ENCODE results near the gene NLK. TPM values are rescaled to one million over a fixed set of nuclear protein-coding genes. Genes with fewer than 3 reads are reported as not detected.
"Not testable (repeated sequence)": the region's sequence is repeated elsewhere in the genome, so short reads cannot be mapped to it uniquely, and the experiment has no call there.

The NLK gene
- polyA plus RNA-seq, 3 donors = 6.1 to 9.1 (median 7.9) TPM

DNA sequence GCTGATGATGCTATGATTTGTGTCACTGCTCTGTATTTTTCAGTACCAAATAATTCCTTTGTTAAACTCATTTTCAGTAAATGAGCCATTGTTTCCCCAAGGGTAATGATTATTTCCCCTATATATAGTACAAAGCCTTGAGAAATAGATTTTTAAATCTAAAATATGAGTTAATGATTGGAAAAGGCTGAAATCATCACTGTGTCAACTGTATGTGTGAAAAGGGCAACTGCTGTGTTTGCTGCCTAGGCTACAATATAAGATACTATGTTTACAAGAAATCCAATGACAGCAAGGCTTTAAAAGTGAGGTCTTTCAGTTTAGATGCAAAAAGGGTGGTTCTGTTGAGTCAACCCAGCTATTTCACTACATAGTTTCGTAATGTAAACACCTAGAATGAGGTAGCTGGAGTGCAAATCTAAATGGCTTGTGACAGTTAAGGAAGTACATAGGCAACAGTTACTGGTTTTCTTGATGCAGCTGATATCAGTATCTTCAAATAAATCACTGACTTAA, 15.3 kb downstream of the NLK start:
- 60 to 68% (median 62%) methylated on average over 1 of the region's 1 CpG for WGBS, 3 donors
- no peak overlapping the region for H3K27ac ChIP-seq (ENCODE audit: low read depth, low read length)

DNA sequence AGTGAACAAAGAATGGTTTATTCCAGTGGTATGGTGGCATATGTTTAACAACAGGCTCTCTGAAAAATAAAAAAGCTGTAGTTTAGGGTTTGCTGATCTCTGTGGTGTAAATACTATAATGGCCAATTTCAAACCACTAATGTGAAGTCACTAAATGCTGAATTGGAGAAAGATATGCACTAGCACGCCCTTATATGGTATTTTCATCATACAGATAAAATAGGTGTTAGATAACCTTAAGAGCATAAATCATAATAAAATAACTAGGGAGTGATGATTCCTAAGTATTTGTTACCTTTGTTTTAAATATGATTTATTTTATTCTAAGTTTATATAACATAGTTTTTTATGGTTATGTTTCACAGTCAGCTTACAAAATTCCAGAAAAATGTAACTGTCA, 17.2 kb downstream of the NLK start:
- WGBS, 3 donors = 80 to 97% (median 91%) methylated on average over 1 of the region's 1 CpG

DNA sequence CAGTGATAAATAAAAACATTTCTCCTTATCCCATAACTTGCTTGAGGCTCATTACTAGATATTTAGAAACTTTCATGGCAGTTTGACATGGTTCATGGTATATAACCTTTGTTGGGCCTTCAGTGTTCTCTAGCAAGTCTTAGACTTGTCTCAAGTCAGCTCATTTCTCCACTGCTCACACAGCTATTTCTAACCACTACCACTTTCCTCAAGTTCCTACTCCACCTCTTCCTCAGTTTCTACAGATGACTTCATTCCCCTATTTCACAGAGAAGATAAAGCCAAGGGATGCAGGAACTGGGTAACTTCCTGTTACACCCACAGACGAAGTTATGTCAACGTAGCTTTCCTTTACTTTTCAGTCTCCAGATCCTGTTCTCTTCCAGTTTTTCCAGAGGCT, 23.2 kb downstream of the NLK start:
- 31 to 46% (median 31%) methylated on average over 2 of the region's 2 CpGs for WGBS, 3 donors
- H3K27ac ChIP-seq (ENCODE audit: low read depth, low read length) = no peak overlapping the region

More for the DNA sequence above, 17.2 kb downstream of the NLK start:
- no peak overlapping the region for H3K27ac ChIP-seq (ENCODE audit: low read depth, low read length)

DNA sequence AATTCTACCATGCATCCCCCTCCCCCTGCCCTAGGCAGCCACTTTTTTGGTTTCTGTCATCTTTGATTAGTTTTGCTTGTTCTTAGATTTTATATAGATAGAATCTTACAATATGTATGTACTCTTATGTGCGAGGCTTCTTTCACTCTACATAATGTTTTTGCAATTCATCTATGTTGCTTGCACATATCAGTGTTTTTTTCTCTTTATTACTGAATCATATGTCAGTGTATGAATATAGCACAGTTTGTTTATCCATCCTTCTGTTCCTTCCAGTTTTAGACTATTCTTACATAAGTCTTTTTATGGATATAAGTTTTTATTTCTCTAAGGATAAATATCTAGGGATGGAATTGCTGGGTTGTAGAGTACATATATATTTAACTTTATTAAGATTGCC, 26.6 kb downstream of the NLK start:
- H3K27ac ChIP-seq (ENCODE audit: low read depth, low read length) = no peak overlapping the region
- WGBS, 3 donors = 97 to 98% (median 97%) methylated on average over 1 of the region's 1 CpG

DNA sequence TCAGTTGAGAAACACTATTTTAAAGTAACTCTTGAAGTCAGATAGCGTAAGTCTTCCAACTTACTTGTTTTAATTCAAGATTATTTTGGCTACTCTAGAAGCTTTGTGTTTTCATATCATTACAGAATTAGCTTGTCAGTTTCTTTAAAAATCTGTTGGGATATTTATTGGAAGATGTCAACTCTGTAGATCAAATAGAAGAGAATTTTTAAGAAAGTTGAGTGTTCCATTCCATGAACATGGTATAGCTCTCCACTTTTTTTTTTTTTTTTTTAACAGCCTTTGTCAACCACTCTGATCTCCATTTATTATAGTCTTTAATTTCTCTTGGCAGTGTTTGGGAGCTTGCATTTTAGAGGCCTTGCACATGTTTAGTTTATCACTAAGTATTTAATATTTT, 28.7 kb downstream of the NLK start:
- H3K27ac ChIP-seq (ENCODE audit: low read depth, low read length) = no peak overlapping the region
- 97 to 100% (median 98%) methylated on average over 1 of the region's 1 CpG for WGBS, 3 donors

DNA sequence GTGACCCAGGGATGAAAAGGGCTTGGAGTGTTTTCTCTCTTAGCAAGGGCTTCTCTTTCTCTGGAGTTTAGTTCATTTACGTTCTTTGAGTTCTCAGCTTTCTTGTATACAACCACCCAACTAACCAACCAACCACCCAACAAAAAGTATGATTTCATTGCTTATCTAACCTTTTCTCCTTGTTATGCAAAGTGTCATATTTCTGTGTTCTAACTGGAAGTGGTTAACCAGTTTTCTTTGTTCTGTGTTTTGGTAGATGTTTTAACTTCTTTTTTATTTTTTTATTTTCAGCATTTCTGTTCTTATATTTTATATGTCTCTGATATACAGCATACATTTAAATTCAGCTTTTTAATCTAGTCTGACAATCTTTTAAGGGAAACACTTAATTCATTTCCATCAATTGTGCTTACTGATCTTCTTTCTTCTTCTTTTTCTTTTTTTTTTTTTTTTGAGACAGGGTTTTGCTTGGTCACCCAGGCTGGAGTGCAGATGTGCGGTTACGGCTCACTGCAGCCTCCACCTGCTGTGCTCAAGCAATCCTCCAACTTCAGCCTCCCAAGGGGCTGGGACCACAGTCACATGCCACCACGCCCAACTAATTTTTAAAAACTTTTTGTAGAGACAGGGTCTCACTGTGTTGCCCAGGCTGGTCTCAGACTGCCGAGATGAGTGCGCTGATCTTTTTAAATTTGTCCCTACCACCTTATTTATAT, 29.6 kb downstream of the NLK start:
- 96% methylated on average over 6 of the region's 6 CpGs for WGBS, 3 donors
- H3K27ac ChIP-seq (ENCODE audit: low read depth, low read length) = no peak overlapping the region

DNA sequence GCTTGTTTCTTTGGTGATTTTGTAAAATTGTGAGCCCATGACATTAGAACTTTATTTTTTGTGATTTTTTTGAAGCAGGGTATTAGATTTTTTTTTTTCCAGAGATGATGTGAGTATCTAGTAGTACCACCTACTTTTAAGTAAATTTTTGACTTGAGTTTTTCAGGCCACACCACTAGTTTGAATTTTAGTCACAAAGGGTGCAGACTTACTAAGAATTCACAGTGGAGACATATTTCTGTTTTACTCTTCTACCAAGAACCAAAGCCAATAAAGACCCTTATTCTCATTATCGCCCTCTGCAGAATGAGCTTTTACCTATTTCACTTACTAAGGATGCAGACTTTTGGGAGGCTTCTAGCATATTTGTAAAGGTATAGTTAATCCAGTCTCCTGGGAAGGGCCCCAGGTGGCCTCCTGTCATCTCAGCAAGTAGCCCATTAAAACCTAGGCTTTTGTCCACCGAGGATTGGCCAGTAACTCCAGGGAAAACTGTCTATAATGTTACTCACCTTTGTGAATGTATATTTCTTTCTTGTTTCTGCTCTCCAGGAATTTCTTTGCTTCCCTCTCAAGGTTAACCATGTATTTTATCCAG, 30.6 kb downstream of the NLK start:
- no peak overlapping the region for H3K27ac ChIP-seq (ENCODE audit: low read depth, low read length)
- 77 to 95% (median 88%) methylated on average over 2 of the region's 2 CpGs for WGBS, 3 donors

DNA sequence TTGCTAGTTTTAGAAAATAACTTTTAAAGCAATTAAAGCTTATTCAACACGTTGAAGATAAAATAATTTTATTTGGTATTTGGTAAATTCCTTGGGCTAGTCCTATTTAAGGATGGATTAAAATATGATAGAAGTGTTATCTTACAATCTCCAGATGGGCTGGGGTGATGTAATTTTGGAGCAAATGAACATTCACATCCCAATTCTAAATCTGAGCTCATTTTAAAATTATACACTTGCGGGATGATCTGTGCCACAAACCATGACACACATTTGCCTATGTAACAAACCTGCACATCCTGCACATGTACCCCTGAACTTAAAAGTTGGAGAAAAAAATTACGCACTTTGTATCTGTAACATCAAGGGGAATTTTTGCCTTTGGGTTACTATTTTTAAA, 31.5 kb downstream of the NLK start:
- H3K27ac ChIP-seq (ENCODE audit: low read depth, low read length) = no peak overlapping the region
- WGBS, 3 donors = 82 to 89% (median 84%) methylated on average over 3 of the region's 3 CpGs

DNA sequence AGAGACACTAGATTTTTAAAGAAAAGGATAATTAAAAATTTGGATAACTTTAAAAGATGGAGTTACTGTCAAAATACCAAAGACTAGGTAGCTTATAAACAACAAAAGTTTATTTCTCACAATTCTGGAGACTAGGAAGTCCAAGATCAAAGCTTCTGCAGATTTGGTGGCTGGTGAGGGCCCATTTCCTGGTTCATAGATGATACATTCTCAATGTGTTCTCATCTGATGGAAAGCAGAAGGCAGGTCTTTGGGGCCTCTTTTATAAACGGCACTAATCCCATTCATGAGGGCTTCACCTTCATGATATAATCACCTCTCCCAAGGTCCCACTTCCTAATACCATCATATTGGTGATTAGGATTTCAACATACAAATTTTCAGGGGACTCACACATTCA, 33.7 kb downstream of the NLK start:
- WGBS, 3 donors = 75 to 86% (median 83%) methylated on average over 1 of the region's 1 CpG

DNA sequence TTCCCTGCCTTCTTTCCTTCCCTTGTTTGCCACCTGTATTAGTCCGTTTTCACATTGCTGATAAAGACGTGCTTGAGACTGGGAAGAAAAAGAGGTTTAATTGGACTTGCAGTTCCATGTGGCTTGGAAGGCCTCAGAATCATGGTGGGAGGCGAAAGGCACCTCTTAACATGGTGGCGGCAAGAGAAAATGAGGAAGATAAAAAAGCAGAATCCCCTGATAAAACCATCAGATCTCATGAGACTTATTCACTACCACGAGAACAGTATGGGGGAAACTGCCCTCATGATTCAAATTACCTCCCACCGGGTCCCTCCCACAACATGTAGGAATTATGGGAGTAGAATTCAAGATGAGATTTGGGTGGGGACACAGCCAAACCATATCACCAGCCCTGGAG, 34.7 kb downstream of the NLK start:
- not testable (repeated sequence) for H3K27ac ChIP-seq (ENCODE audit: low read depth, low read length)
- whole genome bisulfite sequencing, 3 donors = 89 to 92% (median 90%) methylated on average over 6 of the region's 6 CpGs

More for the DNA sequence above, 33.7 kb downstream of the NLK start:
- no peak overlapping the region for H3K27ac ChIP-seq (ENCODE audit: low read depth, low read length)

DNA sequence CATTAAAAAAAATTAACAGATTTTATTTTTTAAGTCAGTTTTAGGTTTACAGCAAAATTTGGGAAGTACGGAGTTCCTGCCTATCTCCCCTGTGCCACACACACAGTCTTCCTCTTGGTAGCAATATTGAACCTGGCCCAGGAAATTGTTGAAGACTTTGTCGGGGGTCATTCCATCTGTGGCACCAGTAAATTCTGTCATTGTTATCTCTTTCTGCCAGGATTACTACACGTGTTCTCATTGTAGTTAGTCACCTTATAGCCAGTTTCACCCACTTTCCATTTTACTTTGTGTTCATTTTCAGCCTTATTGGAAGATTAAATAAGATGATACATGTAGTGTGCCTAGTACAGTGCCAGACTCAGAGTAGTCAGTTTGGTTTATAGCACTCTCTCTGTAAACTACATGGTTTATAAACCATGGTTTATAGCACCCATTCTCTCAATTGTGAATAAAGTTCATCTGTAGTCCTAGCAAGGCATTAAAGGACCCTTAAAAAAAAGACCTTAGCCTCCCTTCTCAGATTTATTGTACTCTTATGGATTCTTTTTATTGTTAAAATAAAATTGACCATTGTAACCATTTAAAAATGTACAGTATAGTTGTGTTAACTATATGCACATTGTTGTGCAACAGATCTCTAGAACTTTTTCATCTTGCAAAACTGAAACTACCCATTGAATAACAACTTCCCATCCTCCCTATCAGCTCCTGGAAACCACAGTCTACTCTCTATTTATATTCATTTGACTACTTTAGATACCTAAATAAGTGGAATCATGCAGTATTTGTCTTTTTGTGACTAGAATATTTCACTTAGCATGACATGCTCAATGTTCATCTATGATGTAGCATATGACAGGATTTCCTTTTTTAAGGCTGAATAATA, 36.1 kb downstream of the NLK start:
- no peak overlapping the region for H3K27ac ChIP-seq (ENCODE audit: low read depth, low read length)
- WGBS, 3 donors = 53 to 71% (median 55%) methylated on average over 3 of the region's 3 CpGs

DNA sequence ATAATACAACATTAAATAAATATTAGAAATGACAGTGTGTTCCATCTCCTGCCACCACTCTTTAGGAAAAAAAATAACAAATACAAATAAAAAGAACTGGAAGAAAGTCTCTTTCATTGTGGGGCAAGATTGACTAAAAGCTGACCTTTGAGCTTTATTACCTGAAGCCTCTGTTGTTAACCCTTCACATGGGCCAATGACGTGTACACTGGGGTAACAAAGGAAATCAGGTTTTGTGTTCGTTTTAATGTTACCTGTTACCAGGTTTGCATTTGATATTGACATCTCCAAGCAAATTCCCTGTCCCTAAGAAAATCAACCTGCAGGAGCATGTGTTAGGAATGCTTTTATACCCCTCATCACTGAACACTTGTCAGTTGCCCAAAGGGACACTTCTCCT, 39.0 kb downstream of the NLK start:
- 40 to 95% (median 90%) methylated on average over 2 of the region's 2 CpGs for WGBS, 3 donors
- H3K27ac ChIP-seq (ENCODE audit: low read depth, low read length) = no peak overlapping the region

DNA sequence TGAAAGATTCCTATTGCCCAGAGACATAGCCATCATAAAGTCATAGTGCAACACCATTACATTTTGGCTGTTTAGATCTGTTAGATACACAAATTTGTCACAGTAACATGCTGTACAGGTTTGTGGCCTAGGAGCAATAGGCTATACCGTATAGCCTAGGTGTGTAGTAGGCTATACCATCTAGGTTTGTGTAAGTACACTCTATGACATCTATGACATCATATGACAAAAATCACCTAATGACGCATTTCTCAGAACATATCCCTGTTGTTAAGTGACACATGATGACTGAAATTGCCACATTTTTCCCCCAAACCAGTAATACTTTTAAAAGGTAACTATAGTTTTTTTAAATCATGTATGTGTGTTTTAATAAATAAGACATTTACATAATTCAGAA, 43.3 kb downstream of the NLK start:
- H3K27ac ChIP-seq (ENCODE audit: low read depth, low read length) = no peak overlapping the region
- 94 to 96% (median 96%) methylated on average over 2 of the region's 2 CpGs for WGBS, 3 donors

DNA sequence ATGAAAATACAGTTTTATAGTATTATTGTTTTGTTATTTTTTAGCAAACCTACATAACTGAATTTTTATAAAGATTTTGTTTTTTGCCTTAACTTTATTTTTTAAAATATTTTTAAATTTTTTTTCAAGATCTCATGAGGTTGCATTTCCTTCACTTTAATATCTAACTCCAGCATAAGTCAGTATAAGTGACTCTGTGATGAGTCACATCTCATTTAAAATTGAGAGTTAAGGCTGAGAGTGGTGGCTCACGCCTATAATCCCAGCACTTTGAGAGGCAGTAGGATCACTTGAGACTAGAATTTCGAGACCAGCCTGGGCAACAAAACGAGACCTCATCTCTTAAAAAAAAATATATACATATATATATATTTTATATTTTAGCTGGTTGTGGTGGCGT, 44.0 kb downstream of the NLK start:
- H3K27ac ChIP-seq (ENCODE audit: low read depth, low read length) = no peak overlapping the region
- WGBS, 3 donors = 97 to 98% (median 97%) methylated on average over 4 of the region's 4 CpGs

DNA sequence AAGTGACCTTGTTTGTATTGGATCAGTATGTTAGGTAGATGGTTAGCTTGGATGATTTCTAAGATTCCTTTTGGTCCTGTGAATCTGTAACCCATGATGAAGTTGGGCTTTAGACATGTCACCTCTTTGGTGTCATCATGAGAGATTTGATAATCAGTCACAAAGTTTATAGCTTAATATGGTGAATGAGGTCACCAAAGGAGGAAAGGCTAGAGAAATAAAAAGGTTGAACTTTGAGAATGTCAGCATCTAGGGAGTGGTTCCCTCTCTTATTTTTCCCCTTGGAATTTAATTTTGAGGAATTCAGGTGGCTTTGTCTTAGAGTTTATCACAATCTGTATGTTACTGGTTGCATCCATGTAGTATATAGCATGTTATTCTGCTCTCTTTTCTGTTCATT, 45.3 kb downstream of the NLK start:
- H3K27ac ChIP-seq (ENCODE audit: low read depth, low read length) = no peak overlapping the region

DNA sequence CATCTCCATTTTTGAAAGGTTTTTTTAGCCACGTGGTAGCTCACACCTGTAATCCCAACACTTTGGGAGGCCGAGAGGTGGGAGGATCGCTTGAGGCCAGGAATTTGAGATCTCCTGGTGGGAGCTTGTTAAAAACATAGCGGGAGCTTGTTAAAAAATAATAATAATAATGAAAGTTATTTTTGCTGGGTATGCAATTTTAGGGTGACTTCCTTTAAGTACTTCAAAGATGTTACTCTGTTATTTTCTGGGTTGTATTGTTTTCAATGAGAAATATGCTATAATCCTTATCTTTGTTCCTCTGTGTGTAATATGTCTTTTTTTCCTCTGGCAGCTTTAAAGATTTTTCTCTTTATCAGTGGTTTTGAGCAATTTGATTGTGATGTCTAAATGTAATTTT, 48.1 kb downstream of the NLK start:
- H3K27ac ChIP-seq (ENCODE audit: low read depth, low read length) = no peak overlapping the region
- WGBS, 3 donors = 95 to 97% (median 95%) methylated on average over 4 of the region's 4 CpGs

DNA sequence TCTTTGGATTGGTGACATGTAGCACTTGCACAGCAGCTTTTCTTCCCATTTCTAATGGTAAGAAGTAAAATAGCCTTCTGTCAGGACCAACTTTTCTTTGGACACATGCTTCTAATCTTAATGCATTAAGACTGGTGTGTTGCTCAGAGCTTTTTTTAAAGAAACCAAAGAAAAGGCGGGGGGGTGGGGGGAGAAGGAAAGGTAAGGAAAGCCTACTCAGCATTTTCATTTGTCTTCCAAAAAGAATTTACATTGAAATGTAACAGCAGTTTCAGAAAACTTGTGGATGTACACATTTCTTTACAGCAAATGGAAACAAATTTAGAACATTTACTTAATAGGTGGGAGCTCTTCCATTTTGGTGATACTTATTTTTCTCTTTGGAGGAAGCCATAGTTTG, 49.6 kb downstream of the NLK start:
- 73 to 85% (median 84%) methylated on average over 1 of the region's 1 CpG for WGBS, 3 donors
- H3K27ac ChIP-seq (ENCODE audit: low read depth, low read length) = no peak overlapping the region

DNA sequence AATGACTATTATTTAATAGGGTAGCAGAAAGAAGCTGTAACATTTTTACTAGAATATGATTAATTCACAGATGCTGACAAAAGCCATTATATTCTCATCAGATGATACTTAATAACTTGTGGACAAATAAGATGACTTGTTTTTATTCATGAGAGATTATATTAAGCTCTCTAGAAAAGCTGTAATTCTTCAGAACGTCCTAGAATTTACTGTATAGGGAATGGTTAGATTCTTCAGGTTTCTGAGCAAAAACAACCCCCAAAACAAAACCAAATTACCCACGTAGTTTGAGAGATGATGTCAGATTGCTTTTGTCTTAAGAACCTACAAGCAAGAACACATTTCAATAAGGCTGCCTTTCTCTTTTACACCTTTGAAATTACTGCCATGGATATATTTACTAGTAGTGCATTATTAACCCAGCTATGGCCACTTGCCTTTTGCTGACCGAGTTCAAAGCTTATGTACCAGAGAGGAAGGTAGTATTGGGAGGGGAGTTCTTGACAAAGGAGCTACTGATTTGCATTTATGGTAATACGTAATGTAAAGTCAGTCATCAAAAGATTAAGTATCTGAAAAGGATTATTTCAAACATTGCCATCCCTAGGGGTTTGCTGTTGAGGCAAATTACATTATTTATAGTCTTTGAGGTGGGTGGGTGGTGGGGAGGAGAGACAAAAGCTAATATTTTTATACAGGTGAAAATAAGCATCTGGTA, 51.7 kb downstream of the NLK start:
- no peak overlapping the region for H3K27ac ChIP-seq (ENCODE audit: low read depth, low read length)
- 57 to 90% (median 88%) methylated on average over 4 of the region's 4 CpGs for WGBS, 3 donors

DNA sequence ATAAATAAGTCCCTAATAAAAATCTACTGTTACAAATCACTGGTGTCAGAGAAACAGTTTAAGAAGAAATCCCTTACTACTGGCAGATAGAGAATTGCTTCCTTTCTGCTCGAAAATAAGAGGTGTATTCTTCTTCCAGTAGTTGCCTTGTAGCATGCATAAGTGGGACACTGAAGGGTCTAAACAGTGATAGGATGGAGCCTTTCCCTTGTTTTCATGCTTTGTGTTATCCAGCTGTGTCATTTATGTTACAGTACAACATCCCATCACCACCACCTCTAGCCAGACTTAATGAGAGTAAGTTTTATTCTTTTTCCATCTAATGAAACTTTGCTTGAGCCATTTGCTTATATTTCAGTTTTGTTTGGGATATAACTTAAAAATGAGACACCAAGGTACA, 54.3 kb downstream of the NLK start:
- 74 to 95% (median 77%) methylated on average over 1 of the region's 1 CpG for WGBS, 3 donors
- H3K27ac ChIP-seq (ENCODE audit: low read depth, low read length) = no peak overlapping the region
